ENCODE results near the gene TCF12. TPM values are rescaled to one million over a fixed set of nuclear protein-coding genes. Genes with fewer than 3 reads are reported as not detected.

The TCF12 gene
- total RNA-seq, 1 experiment from 2014 or later, result 102 TPM

DNA sequence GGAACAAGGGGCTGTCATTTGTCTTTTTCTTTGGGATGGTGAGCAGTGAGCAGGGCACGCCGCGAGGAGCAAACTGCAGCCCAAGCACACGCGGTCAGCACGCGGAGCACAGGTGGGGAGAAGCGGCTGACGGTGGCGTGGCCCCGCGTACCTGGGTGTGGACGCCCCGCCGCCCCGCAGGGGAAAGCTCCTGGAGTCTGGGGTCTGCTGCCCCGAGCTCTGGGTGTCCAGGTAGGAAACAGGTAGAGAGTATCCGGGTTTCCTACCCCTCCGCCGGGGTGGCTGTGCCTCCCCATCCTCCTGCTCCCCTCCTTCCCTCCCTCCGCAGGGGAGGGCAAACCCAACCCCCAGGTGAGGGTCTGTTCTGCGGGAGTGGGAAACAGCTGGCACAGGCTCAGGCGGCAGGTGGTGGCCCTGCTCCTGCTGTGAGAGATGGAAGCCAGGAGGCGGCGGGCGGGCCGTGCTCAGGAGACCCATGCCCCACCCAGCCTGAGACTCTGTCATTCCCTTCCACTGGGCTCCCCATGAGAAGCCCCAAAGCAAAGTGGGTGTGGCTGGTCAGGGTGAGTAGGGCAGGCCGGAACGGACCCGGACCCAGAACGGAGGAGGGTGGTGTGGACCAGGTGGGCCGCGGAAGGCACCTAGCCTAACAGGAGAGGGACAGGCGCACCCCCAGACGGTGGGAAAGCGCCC lies 400.9 kb downstream of the TCF12 start:
- POLR2A ChIA-PET, result no interaction called here
- TF ChIP-seq POLR2AphosphoS5 (IDR thresholded peaks at IDR 0.05; ENCODE audit: low read depth, low read length) (no peak), TCF7L2 (IDR thresholded peaks at IDR 0.05; ENCODE audit: low read depth, low read length) (no peak), SIN3A (IDR thresholded peaks at IDR 0.05; ENCODE audit: borderline replicate concordance, insufficient read depth, low read depth, low read length) (no peak)
- TF ChIP-seq, protein P1, sequence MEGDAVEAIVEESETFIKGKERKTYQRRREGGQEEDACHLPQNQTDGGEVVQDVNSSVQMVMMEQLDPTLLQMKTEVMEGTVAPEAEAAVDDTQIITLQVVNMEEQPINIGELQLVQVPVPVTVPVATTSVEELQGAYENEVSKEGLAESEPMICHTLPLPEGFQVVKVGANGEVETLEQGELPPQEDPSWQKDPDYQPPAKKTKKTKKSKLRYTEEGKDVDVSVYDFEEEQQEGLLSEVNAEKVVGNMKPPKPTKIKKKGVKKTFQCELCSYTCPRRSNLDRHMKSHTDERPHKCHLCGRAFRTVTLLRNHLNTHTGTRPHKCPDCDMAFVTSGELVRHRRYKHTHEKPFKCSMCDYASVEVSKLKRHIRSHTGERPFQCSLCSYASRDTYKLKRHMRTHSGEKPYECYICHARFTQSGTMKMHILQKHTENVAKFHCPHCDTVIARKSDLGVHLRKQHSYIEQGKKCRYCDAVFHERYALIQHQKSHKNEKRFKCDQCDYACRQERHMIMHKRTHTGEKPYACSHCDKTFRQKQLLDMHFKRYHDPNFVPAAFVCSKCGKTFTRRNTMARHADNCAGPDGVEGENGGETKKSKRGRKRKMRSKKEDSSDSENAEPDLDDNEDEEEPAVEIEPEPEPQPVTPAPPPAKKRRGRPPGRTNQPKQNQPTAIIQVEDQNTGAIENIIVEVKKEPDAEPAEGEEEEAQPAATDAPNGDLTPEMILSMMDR (IDR thresholded peaks at IDR 0.05), result no peak
- TF ChIP-seq, protein P2, sequence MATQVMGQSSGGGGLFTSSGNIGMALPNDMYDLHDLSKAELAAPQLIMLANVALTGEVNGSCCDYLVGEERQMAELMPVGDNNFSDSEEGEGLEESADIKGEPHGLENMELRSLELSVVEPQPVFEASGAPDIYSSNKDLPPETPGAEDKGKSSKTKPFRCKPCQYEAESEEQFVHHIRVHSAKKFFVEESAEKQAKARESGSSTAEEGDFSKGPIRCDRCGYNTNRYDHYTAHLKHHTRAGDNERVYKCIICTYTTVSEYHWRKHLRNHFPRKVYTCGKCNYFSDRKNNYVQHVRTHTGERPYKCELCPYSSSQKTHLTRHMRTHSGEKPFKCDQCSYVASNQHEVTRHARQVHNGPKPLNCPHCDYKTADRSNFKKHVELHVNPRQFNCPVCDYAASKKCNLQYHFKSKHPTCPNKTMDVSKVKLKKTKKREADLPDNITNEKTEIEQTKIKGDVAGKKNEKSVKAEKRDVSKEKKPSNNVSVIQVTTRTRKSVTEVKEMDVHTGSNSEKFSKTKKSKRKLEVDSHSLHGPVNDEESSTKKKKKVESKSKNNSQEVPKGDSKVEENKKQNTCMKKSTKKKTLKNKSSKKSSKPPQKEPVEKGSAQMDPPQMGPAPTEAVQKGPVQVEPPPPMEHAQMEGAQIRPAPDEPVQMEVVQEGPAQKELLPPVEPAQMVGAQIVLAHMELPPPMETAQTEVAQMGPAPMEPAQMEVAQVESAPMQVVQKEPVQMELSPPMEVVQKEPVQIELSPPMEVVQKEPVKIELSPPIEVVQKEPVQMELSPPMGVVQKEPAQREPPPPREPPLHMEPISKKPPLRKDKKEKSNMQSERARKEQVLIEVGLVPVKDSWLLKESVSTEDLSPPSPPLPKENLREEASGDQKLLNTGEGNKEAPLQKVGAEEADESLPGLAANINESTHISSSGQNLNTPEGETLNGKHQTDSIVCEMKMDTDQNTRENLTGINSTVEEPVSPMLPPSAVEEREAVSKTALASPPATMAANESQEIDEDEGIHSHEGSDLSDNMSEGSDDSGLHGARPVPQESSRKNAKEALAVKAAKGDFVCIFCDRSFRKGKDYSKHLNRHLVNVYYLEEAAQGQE (IDR thresholded peaks at IDR 0.05; ENCODE audit: insufficient read depth in 1 of 2, low read depth in 2 of 2, low read length in 1 of 2), result no peak

DNA sequence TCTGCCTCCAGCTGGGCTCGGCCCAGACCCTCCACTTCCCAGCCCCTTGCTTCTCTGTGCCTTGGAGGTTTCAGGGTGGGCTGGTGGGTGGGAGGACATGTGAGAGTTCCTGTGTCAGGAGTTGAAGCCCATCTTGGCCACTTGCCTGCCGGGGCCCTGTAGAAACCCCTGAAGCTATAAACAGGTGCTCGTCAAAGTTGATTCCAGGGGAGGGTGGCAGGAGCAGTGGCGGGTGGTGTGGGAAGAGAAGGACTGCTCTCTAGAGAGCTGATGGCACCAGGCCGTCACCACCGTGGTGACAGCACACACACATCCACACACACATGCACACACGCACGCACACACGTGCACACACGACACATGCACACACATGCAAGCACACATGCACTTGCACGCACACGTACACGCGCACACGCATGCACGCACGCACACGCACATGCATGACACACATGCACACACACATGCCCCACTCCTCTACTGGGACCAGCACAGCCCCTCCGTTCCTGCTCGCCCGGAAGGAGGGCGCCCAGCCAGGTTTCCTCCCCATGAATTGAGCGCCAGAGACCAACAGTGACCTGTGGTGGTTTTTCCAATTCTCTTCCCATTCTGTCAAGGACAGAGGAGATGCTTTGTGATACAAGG lies 401.6 kb downstream of the TCF12 start:
- no peaks in the 10 kb centered on the region; the same call in 1 of the 2 replicates for H3K4me1 ChIP-seq (ENCODE audit: control insufficient read depth, insufficient read depth, low read length)
- no TSS peak for BruUV-seq (replicated peaks)
- intact Hi-C loops (cut with micrococcal nuclease; ENCODE audit: unreplicated experiment), result no loop called here
- ATAC-seq, result no peak
- H3K9me3 ChIP-seq (ENCODE audit: control insufficient read depth, insufficient read depth, low read depth, low read length), result no peaks in the 10 kb centered on the region
- in situ Hi-C loops (cut with HindIII; ENCODE audit: low pct_unique_long_range_greater_than_20kb, low sequenced_read_pairs), result no loop called here
- TF ChIP-seq, protein P2 (IDR thresholded peaks at IDR 0.05; ENCODE audit: insufficient read depth in 1 of 2, low read depth in 2 of 2, low read length in 1 of 2), result no peak
- TF ChIP-seq, protein P1 (IDR thresholded peaks at IDR 0.05), result no peak
- TF ChIP-seq SIN3A (IDR thresholded peaks at IDR 0.05; ENCODE audit: borderline replicate concordance, insufficient read depth, low read depth, low read length), result no peak
- no peak for TF ChIP-seq TCF7L2 (IDR thresholded peaks at IDR 0.05; ENCODE audit: low read depth, low read length)
- TF ChIP-seq POLR2AphosphoS5 (IDR thresholded peaks at IDR 0.05; ENCODE audit: low read depth, low read length), result no peak
- H3K27ac ChIP-seq (ENCODE audit: low read length), result no peak overlapping the region
- no peak overlapping the region for H3K4me3 ChIP-seq (ENCODE audit: low read depth in 2 of 2, low read length in 2 of 2)
- no peaks in the 10 kb centered on the region for H3K27me3 ChIP-seq (ENCODE audit: control insufficient read depth, insufficient read depth, low read length)
- H3K36me3 ChIP-seq (ENCODE audit: control insufficient read depth, insufficient read depth, low read length), result no peaks in the 10 kb centered on the region
- no peak for DNase-seq (ENCODE audit: low read depth, low spot score)
- ChIA-PET CTCF (no interaction called here), POLR2A (no interaction called here)

More for the DNA sequence above, 400.9 kb downstream of the TCF12 start:
- intact Hi-C loops (cut with micrococcal nuclease; ENCODE audit: unreplicated experiment) (no loop called here), in situ Hi-C loops (cut with HindIII; ENCODE audit: low pct_unique_long_range_greater_than_20kb, low sequenced_read_pairs) (no loop called here)
- Histone ChIP-seq H3K36me3 (ENCODE audit: control insufficient read depth, insufficient read depth, low read length) (no peaks in the 10 kb centered on the region), H3K4me3 (ENCODE audit: low read depth in 2 of 2, low read length in 2 of 2) (no peak overlapping the region), H3K27me3 (ENCODE audit: control insufficient read depth, insufficient read depth, low read length) (no peaks in the 10 kb centered on the region), H3K4me1 (ENCODE audit: control insufficient read depth, insufficient read depth, low read length) (no peaks in the 10 kb centered on the region; the same call in 1 of the 2 replicates), H3K27ac (ENCODE audit: low read length) (no peak overlapping the region), H3K9me3 (ENCODE audit: control insufficient read depth, insufficient read depth, low read depth, low read length) (no peaks in the 10 kb centered on the region)
- no peak for DNase-seq (ENCODE audit: low read depth, low spot score)
- CTCF ChIA-PET, result no interaction called here
- no peak for ATAC-seq
- no TSS peak for BruUV-seq (replicated peaks)
